ENCODE data around the gene PASD1.

PASD1 gene, protein sequence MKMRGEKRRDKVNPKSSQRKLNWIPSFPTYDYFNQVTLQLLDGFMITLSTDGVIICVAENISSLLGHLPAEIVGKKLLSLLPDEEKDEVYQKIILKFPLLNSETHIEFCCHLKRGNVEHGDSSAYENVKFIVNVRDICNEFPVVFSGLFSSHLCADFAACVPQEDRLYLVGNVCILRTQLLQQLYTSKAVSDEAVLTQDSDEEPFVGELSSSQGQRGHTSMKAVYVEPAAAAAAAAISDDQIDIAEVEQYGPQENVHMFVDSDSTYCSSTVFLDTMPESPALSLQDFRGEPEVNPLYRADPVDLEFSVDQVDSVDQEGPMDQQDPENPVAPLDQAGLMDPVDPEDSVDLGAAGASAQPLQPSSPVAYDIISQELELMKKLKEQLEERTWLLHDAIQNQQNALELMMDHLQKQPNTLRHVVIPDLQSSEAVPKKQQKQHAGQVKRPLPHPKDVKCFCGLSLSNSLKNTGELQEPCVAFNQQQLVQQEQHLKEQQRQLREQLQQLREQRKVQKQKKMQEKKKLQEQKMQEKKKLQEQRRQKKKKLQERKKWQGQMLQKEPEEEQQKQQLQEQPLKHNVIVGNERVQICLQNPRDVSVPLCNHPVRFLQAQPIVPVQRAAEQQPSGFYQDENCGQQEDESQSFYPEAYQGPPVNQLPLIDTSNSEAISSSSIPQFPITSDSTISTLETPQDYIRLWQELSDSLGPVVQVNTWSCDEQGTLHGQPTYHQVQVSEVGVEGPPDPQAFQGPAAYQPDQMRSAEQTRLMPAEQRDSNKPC

DNA sequence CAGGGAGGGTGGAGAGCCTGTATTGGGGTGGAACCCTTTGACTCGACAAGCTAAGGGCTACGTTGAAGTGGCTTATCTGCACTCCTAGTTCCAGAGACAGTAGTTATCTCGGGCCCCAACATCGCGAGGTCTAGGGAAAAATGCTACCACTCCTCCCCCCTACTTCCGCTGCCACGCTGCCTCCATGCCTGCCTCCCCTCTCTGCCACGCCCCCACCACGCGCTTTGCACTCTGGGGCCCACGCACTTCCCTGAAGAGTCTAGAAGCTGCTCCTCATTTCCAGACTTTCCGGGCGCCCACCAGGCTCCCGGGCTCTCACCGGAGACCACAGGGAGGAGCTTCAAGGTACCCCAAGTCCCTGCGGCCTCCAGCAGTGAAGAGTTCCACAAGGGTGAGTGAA is at the start of gene PASD1:
TSS of gene PASD1 (plus strand) at position 227 of the 400 bp plus-strand sequence. CDS start 37,879 bp downstream, outside the sequence.
- TF ChIP-seq, protein P1, sequence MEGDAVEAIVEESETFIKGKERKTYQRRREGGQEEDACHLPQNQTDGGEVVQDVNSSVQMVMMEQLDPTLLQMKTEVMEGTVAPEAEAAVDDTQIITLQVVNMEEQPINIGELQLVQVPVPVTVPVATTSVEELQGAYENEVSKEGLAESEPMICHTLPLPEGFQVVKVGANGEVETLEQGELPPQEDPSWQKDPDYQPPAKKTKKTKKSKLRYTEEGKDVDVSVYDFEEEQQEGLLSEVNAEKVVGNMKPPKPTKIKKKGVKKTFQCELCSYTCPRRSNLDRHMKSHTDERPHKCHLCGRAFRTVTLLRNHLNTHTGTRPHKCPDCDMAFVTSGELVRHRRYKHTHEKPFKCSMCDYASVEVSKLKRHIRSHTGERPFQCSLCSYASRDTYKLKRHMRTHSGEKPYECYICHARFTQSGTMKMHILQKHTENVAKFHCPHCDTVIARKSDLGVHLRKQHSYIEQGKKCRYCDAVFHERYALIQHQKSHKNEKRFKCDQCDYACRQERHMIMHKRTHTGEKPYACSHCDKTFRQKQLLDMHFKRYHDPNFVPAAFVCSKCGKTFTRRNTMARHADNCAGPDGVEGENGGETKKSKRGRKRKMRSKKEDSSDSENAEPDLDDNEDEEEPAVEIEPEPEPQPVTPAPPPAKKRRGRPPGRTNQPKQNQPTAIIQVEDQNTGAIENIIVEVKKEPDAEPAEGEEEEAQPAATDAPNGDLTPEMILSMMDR (IDR thresholded peaks at IDR 0.05; ENCODE audit: insufficient read depth, low read depth, low read length, missing control alignments) = no peak
- no peak within 1 kb of the TSS for H3K4me3 ChIP-seq (ENCODE audit: low read length)
- DNase-seq (ENCODE audit: low read depth) = no peak

DNA sequence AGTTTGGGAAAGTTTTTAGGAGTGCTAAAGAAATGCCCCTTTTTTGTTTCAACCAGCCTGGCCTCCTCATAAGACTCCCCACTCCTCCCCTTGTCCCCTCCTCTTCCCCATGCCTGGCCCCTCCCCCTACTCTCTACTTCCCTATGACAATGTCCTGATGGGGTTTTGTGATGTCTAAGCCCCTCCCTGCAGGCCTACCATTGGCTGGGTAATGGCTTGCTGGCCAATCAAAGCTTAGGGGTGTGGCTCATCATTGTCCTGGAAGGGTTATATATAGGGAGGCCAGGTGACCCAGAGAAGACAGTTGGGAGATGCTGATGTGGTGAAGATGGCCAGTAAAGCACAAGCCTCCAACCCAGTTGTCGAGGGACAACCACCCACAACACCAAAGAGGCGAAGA is 48.2 kb upstream of the PASD1 start:
- TF ChIP-seq, protein P1 (IDR thresholded peaks at IDR 0.05; ENCODE audit: insufficient read depth, low read depth, low read length, missing control alignments) = no peak
- no peak for DNase-seq (ENCODE audit: low read depth)
- no peak overlapping the region for H3K4me3 ChIP-seq (ENCODE audit: low read length)

DNA sequence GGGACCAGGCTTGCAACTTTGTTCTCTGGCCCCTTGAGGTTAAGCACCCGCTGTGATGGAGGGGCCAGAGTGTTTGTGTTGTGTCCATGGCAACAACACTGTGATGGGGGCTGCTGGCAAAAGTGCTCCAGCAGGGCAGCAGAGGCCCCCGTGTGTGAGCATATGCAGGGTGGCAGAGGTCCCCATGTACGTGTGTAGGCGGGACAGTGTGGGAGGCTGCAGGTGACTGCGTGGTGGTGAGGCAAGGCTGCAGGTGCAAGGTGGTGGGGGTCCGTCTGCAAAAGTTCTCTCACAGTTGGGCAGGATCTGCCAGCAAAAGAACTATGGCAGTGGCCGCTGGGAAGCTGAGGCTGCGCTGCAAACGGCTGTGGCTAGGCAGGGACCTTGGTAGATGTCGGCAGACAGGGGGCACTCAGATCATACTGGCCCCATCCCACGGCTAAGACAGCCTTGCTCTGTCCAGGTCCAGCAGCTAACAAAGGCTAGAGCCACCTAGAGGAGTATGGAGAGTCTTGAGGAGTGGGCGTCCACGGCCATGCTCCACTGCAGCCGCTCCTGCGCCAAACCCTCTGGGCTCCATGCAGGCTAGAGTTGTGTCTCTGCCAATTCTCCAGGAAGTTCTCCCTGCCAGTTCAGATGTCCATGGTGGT is 46.8 kb upstream of the PASD1 start:
- no peak overlapping the region for H3K4me3 ChIP-seq (ENCODE audit: low read length)
- TF ChIP-seq, protein P1 (IDR thresholded peaks at IDR 0.05; ENCODE audit: insufficient read depth, low read depth, low read length, missing control alignments) = no peak
- DNase-seq (ENCODE audit: low read depth) = no peak

DNA sequence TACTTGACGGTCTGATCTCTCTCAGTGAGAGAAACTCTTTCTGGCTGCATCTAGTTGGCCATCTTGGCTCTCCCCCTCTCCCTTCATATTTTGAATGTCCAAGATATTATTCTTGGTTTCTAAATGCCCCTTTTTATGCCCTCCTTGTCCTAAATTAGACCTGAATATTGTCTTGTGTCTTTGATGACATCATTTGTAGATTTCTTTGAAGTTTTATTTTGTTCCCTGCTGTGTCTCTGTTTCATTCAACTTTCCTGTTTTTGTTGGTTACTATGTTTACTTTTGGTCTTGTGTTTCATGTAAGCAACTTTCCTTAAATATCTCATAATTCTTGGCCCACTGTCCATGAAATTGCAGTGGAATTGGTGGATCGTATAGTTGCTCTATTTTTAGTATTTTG is 46.1 kb upstream of the PASD1 start:
- DNase-seq (ENCODE audit: low read depth) = no peak
- H3K4me3 ChIP-seq (ENCODE audit: low read length) = no peak overlapping the region
- TF ChIP-seq, protein P1 (IDR thresholded peaks at IDR 0.05; ENCODE audit: insufficient read depth, low read depth, low read length, missing control alignments) = no peak

DNA sequence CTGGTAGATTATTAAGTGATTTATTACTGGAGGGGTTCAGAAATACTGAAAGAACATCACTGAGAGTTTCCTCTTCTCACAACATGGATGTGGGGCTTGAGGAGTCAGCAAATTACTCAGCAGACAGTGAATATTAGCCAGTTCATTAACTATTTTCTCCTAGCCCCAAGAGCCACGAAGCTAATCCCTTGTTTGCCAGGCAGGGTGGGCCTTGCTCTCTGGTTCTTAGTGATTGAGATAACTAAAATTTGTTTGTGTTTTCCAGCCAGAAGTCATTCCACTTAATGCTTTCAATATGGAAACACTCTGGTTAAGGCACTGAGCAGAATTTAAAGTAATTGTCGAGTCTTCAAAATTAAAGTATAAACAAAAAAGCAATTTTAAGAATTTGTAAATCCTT is 40.1 kb upstream of the PASD1 start:
- DNase-seq (ENCODE audit: low read depth) = no peak
- TF ChIP-seq, protein P1 (IDR thresholded peaks at IDR 0.05; ENCODE audit: insufficient read depth, low read depth, low read length, missing control alignments) = no peak
- no peak overlapping the region for H3K4me3 ChIP-seq (ENCODE audit: low read length)

DNA sequence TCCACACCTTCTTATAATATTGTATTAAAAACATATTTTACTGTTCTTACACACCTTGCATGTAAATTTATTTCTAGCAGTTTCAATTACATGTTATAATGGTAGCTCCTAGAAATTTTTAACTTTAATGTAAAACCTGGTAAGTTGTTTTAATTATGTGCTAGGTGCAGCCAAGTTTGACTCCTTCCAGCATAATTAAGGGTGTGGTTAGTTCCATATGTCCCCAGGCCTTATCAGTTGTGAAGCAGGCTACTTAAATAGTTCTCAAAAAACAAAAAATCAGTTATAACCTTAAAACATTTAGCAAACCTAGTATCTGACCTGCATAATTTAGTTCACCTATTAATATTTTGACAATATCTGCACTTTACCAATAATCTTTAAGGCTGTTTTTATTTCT is 26.9 kb upstream of the PASD1 start:
- H3K4me3 ChIP-seq (ENCODE audit: low read length) = no peak overlapping the region
- no peak for DNase-seq (ENCODE audit: low read depth)
- TF ChIP-seq, protein P1 (IDR thresholded peaks at IDR 0.05; ENCODE audit: insufficient read depth, low read depth, low read length, missing control alignments) = no peak

Data from epithelial cell of esophagus (primary cell).